NCI-H1105 (cell line): Measurements from ENCODE around the gene PSMC1.
"Not testable (repeated sequence)": the region's sequence is repeated elsewhere in the genome, so short reads cannot be mapped to it uniquely, and the experiment has no call there.

Experiments
- DNase-seq: peaks from one replicate; lab custom pipeline; 2025; lab: John Stamatoyannopoulos, UW

Gene PSMC1

DNA sequence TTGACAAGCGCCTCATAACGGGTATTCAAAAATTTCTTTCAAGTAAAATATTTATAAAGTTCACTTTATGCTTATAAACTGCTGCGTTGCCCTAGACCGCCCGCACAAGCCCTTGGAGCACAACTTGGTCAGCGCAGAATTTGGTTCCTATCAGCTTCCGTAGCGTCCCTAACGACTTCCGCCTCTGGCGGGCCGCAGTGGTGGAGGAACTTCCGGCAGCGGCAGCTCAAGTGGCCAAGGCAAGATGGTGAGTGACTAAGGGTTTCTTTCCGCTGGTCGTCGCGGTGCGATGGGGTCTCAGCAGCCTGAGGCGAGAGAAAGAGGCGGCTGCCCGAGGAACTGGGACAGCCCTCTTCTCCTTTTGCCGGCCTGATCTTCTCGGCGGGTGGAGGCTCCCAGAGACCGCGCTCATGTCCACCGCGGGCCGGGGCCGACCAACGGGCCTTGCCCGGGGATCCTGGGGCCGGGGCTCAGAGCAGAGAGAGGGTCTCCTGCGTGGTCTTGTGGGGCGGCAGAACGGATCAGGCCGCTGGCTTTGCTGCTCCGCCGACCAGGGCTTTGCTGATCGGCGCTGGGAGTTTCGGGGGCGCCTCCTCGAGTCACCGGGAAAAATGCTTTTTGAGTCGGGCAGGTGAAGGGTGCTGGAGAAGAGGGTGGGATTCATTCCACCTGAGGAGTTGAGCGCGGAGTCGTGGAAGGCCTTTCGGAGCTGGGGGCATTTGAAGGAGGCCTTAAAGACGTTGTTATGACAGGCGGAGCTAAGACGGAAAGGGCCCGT lies at the start of gene PSMC1:
Gene PSMC1, plus strand, starts transcription at position 200 of the 778 bp plus-strand sequence. Its CDS starts 45 bp downstream, at position 245.
- peak; percentile 88 for DNase-seq

DNA sequence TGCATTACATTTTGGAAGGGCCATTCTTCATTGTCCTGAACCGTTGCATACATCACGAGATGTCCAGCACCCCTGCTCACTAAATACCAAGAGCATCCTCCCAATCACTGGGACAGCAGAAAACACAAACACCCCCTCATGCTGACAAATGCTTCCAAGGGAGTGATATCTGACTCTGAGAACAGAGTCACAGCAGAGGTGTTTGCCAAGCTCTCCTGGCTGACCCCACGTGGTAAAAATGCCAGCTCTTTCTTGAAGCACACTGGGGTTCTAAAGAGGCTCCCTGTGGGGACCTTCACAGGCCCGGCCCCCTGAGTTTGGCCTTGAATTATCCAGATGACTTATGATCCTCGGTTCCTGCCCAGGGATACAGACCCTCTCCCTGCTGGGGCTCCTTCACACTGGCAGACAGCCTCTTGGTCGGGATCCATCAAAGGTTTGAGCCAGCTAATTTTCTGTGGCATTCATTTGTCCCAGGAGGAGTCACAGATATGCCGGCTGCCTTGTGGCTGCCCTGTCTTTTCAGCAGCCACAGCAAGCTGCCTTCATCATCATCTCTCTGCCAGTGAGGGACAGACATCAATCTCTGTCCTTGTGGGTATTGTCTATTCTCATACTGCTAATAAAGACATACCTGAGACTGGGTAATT lies 43.1 kb upstream of the PSMC1 start:
- no peak for DNase-seq

DNA sequence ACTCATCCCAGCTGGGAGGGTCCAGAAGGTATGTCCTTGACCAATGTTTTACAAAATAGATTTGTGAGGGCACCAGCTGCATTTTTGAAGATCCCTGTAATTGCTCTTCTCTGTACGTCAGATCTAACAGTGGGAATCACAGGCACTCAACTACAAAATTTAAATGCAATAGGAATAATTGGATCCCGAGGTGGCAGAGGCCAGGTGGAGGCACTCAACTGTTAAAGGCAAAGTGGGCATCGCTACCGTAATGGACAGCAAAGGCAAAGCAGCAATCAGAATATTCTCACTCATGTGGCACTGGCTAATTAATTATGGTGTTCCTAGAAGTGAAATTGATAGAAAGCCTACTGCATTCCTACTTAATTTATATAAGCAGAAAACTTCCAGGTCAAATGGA lies 27.9 kb upstream of the PSMC1 start:
- DNase-seq = no peak

DNA sequence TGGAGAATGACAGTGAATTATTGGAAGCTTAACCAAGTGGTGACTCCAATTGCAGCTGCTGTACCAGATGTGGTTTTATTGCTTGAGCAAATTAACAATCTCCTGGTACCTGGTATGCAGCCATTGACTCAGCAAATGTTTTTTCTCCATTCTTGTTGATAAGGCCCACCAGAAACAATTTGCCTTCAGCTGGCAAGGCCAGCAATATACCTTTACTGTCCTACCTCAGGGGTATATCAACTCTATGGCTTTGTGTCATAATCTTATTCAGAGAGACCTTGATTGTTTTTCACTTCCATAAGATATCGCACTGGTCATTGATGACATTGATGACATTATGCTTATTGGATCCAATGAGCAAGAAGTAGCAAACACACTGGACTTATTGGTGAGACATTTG lies 26.4 kb upstream of the PSMC1 start:
- not testable (repeated sequence) for DNase-seq

DNA sequence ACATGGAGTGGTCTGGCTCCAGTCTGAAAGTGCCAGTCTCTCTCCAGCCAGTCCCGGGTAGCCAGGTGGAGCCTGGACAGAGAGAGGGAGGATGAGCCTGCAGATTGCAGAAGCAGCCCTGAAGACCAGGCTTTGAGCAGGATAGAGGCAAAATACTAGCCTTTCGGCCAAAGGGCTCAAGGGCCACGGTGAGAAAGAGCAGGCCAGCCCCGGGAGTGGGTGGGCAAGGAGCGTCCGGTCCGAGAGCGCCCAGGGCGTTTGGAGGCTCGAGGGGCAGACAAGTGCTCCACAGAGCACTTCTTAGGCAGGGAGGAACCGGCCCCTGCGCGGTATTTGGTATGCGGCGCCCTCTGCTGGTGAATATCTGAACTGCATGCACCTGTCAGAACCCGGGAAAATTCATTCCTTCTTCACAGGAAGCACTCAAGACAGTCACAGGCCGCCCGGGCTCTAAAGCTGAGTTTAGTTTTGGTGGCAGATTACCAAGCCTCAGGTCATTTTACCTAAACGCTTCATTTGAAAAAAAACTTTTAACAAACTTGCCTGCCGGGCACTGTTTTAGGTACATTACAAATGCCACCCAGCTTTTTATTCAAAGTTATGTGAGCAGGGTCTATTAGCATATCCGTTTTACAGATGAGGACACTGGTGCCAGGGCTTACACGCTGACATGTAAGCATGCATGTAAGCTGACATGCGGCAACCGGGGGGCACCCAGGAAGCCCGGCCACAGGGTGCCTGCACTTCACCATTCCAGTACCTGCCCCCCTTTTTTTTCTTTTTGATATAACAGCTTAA lies 21.0 kb upstream of the PSMC1 start:
- DNase-seq = peak; percentile 42

DNA sequence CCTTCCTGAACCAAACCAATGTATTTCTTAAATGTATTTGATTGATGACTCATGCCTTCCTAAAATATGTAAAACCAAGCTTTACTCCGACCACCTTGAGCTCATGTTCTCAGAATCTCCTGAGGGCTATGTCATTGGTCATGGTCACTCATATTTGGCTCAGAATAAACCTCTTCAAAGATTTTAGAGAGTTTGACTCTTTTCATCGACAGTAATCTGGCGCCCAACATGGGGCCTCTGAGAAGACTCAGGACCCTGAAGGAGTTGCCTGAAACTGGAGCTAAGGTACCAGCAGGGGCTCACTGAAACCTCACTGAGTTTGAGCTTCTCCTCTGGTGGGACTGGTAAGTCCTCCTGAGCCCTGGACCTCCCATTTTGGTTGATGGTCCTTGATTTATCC lies 17.2 kb upstream of the PSMC1 start:
- no peak for DNase-seq

DNA sequence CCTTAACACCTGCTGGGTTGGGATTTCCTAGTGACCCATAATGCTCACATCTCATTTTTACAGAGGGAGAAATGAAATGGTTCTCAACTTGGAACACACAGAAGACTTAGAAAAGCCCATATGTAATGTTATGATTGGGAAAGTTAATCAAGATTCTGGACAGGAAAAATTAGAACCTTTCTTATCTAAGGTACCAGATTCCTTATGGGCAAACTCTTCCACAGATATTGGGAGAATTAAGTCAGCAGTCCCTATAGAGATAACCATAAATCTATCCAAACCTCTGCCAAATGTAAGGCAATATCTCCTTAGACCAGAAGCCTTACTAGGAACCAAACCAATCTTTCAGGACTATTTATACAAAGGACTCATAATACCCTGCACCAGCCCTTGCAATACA lies 13.9 kb upstream of the PSMC1 start:
- no peak for DNase-seq

DNA sequence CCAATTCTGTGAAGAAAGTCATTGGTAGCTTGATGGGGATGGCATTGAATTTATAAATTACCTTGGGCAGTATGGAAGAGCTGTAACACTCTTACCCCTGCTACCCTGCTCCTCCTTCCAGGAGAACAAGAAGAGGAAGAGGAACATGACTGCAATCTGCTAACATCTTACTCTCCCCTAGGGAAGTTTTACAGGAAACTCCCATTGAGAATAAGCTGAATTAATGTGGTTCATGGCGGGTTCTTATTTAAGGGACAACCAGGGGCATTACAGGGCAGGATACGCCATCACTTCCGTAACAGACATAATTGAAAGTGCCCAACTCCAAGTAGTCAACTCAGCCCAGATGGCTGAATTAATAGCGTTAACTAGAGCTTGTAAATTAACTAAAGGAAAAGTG lies 9.4 kb upstream of the PSMC1 start:
- DNase-seq = no peak

DNA sequence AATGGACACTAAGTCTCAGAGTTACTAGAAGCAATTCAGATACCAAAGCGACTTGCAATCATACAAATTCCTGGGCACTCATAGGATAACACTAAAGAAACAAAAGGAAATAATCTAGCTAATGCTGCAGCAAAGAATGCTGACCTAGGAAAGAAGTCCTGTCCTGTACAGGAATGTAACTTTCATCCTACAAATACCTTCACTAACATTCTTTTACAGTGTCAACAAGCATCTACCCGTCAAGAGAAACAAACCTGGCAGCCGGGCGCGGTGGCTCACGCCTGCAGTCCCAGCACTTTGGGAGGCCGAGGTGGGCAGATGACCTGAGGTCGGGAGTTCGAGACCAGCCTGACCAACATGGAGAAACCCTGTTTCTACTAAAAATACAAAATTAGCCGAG lies 8.9 kb upstream of the PSMC1 start:
- not testable (repeated sequence) for DNase-seq

DNA sequence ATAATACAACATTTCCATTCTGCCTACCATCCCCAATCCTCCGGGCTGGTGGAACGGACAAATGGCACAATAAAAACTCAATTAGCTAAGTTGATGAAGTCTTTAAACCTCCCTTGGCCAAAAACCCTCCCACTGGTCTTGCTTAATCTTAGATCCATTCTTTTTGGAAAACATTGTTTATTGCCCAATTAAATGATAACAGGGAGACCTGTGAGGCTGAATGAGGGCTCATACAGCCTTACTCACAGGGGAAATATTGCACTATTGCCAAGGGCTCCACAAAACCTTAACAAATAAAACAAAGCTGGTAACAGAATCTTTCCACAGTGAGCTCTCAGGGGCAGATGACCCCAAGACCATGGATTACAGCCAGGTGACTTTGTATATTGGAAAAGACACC lies 7.8 kb upstream of the PSMC1 start:
- DNase-seq = no peak

DNA sequence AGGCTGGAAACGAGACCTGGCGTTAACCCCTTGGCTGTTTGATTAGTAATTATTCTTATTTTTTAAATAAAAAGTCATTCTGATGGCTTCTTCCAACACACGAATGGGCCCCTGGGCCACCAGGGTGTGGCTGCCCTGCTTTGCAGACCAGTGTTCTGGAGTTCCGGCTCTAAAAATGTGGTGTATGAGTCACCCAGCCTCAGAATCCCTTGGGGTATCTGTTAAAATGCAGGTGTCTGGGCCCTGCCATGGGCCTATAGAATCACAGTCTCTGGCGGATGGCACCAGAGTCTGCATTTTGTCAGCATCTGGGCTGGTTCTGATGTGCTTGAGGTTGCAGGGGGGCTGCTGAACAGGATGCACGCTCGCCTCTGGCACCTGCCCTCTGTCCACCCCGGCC lies 2.5 kb upstream of the PSMC1 start:
- no peak for DNase-seq

DNA sequence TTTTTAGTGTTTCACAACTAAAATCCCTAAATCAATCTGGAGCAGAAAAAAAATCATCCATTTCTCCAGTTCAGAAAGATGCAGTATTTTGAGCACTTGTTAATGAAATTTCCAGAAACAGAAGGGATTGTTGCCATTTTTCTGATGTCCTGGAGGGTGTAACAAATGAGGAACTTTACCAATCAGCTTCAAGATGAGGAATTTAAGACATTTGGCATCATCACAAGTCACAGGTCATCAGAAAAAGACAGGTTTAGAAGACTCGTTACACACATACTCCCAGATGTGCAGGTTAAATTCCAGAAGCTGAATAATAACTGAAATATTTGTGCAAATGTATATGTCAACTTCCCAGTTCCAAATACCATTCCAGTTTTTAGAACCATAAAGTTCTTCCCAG lies 482 bp upstream of the PSMC1 start:
- no peak for DNase-seq

DNA sequence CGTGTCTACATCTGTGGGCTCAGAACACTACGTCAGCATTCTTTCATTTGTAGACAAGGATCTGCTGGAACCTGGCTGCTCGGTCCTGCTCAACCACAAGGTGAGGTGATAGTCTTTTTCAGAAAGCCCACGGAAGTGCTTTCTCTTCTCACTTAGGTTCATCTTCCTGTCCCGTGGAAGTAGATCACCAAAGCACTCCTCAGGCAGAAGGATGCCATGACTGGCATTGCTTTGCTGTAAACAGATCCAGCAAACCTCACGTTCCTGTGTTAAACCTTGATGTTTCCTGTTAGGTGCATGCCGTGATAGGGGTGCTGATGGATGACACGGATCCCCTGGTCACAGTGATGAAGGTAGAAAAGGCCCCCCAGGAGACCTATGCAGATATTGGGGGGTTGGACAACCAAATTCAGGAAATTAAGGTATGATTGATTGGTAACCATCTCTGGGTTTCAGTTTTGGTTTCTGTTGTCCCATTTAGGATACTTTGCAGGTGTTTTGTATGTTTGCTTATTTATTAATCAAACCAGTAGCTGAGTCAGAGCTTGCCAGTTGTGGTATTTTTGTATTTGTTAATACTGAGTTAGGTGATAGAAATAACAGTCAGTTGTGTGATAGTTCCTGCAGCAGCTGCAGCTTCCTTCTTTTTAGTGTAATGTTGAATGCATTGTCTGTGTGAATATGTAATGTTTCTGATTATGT lies 7.5 kb downstream of the PSMC1 start:
- no peak for DNase-seq

DNA sequence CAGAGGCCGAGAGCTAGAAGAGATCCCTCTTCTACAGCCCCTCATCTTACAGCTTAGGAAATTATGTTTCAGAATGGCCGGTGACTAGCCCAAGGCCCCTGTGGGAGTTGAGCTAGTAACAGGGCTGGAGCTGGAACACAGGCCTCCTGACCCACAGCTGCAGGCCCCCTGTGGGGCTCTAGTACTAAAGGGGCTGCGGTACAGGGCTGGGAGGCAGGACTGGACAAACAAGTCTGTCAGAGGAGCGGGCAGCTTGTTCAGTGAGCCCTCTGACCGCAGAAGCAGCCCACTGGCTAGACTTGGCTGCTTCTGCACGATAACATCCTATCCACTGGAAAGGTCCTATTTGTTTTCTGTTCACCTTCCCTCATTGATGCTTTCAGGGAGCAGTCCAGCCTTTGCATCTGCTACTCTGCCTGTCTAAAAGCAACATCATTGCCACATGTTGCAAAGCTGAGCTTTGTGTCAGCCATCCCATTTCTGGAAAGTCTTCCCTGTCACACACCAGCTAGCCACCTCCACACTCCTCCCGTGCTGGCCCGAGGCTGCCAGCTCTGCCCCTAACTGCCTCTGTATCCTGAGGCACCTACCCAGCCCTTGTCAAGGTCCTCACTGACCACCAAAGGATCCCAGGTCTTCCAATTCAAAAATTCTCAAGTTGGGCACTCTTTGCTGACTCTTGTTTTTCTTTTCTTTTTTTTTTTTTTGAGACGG lies 10.2 kb downstream of the PSMC1 start:
- DNase-seq = no peak

DNA sequence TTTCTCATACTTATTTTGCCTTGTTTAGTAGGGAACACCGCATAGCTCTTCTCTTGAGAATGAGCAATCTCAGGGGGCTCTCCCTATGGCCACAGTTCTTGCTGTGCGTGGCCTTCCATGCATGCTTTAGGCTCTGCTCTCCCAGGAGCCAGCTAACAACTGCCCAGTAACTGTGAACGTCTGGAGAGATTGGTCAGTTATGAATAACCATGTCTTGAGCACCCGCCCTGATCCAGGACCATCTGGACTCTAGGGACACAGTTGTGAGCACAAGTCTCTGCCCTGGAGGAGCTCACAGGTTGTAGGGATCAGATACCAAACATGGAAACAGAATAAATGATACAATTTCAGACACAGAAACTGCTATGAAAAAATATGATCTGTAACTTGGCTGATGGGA lies 12.1 kb downstream of the PSMC1 start:
- no peak for DNase-seq

DNA sequence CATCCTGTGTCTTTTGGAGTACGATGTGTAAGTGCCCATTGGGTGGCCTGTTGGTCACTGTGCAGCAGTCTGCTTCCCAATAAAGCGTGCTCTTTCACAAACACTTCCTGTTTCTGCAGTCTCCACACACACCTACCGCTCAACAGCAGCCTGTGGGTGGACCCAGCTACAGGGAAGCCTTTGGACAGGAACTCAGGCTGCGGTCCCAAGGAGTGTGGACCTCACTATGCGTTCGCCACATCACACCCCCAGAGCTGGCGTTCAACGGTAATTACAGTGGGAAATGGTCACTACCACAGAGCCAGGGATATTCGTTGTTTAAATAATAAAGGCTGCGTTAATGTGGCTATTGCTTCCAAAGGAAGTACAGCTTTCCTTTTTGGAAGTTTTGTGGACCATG lies 16.2 kb downstream of the PSMC1 start:
- no peak for DNase-seq

DNA sequence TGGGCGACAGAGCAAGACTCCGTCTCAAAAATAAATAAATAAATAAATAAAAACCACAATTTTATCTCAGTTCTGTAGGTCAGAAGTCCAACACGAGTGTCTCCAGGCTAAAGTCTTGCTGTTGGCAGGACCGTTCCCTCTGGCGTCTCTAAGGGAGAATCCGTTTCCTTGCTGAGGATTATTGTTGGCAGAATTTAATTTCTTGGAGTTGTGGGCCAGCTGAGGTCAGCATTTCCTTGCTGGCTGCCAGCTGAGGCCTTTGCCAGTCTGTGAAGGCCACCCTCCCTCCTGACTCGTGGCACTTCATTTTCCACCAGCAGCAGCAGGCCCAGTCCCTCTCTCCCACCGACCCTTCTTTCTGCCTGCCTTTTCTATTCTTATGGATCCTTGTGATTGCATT lies 17.2 kb downstream of the PSMC1 start:
- no peak for DNase-seq

DNA sequence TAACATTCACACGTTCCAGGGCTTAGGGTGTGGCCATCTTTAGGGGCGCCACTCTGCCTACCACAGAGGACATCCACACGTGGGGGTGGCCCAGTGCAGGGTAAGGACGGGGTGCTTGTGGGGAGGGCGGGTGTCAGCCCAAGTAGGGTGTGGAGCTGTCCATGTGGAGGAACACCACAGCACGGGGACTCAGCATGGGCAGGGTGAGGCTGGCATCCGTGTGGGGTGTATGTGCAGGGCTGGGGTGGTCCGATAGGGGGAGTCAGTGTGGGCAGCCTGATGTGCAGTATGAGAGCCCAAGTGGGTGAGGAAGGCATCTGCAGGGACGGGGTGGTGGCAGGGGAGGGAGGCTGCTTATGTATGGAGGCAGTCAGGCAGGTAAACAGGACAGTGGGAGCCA lies 17.7 kb downstream of the PSMC1 start:
- no peak for DNase-seq

DNA sequence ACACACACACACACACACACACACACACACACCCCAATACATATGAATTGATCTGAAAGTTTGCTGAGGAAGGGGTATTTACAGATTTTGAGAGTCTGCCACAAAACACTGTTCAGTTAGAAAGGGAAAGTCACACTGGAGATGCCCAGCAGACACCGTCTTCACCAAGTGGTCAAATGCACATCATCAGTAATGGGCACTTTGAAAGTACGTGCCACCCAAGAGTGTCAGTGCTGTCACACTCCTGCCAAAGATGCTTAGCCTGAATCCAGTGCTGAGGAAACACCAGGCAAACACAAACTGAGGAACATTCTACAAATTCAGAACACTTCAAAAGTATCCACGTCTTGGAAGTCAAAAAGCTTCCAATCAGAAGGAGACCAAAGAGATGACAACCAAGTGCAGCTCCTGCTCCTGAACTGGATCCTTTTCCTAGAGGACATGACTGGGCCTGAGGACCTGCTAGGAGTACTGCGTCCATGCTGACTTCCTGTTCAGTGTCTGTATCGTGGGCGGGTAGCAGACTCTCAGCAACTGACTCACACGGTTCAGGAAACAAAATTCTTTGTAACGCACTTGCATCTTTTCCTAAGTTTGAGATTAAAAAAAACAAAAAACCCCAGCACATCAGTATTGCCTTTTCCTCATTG lies 18.6 kb downstream of the PSMC1 start:
- no peak for DNase-seq

DNA sequence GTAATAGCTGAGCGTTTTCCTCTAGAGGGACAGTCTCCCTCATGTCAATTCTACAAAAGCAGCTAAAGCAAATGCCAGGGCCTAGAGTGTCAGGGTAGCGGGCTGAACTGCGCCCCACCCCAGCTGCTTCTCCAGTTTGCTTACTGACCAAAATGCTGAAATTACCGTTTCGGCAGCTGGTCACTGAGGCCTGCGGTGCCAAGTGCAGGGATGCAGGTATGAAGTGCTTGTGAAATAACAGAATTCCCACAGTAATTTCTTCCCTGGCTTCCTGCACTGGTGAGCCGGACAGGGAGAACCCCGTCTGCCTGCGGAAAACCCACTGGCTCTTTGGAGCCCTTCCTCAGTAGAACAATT lies 19.1 kb downstream of the PSMC1 start:
- no peak for DNase-seq

DNA sequence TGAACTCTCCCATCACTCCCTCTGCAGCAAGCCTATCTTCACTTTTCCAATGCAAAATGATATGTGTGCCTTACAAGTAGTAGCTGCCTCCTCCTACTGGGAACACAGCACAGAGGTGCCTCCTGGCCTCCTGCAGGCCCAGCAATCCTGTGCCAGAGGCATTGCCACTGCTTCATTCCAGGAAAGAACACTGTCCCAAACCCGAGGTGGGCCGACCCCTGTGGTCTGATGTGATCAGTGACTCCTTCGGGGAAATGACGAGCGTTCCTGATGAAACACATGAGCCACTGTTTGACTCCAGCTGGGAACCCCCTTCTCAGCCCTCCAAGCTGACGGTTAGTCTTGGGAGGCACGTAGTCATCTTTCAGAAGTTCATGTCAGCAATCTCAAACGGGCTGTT lies 19.5 kb downstream of the PSMC1 start:
- no peak for DNase-seq
